ENCODE measurements around the gene RAPGEF2.
"Not testable (repeated sequence)": the region's sequence is repeated elsewhere in the genome, so short reads cannot be mapped to it uniquely, and the experiment has no call there.

The RAPGEF2 gene

GRCh38 chr4:159137176-159137575 lies 34.3 kb downstream of the RAPGEF2 start:
- DNase-seq, result no peak

DNA sequence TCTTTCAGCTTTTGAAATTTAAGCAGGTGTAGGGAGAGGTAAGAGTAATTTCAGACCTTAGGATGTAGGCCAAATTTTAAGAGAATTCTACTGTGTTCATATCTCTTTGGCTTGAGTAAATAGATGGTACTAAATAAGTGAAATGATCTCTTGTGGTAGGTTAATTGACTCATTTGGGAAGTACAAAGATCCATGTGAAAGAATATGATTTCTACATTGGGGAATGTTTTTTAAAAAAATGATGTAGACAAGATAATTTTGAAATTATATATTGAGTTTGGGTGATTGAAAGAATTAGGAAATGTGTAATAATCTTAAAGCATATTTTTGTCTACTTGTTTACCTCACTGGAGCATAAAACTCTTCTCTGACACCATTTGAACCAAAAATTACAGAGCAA lies 35.6 kb downstream of the RAPGEF2 start:
- DNase-seq, result peak; percentile 15

GRCh38 chr4:159141193-159141592 lies 38.3 kb downstream of the RAPGEF2 start:
- no peak for DNase-seq

DNA sequence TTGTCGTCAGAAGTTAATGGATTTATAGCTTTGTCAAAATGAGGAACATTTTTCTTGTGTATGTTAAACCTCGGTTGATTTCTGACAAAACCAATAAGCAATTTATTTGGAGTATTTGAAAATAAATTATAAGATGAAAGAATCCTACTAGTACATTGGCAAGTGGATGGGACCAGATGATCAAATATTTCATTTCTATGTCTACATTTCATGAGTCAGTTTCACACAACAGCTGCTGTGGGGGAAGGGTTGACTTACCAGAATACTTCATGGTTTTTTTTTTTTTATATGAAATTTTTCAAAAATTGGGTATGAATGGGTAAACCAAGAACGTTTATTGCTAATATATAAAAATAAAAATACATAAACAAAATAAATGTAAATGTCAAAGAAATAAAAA lies 39.4 kb downstream of the RAPGEF2 start:
- peak; percentile 37 for DNase-seq

DNA sequence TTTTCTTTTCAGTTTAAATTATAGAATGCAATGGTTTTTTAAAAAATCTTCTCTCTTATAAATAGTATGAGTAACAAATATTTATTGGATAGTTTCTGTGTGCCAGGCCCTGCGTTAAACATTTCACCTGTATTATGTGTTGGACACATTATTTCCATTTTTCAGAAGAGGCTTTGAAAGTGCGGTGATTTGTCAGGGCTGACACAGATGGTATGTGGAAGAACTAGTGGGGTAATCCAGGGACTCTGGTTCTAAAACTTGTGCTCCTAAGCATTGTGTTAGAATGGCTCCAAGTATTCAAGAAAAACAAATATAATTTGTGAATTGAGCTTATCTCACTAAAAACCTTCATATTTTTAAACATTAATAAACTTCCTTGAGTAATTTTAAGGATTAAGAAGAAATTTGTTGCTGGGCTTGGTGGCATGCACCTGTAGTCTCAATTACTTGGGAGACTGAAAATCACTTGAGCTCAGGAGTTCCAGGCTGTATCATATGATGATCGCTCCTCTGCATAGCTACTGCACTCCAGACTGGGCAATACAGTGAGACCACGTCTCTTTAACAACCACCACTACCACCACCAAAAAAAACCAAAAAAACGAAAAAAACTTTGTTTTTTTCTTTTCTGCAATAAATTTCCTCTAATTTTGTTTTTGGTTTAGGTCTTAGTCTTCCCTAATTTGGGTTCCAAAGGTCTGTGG lies 40.0 kb downstream of the RAPGEF2 start:
- no peak for DNase-seq

DNA sequence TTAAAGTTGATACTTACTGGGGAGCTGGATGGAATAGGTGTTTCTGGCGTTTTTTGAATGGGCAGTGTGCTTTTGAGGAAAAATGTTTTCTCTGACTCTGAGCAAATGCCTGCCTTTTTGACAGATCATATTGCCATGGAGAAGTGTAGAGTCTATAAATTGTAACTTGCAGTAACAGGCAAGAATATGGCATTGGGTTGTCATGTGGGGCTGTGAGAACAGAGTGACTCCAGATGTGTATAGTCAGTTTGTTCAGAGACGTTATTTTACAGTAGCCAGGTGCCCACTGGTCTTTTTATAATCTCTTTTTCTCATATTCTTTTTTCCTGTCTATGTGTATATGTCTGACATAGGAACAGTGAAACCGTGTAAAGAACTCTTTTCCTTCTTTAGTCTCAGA lies 40.8 kb downstream of the RAPGEF2 start:
- DNase-seq, result no peak

GRCh38 chr4:159144112-159144694 lies 41.3 kb downstream of the RAPGEF2 start:
- no peak for DNase-seq

GRCh38 chr4:159145318-159145991 lies 42.6 kb downstream of the RAPGEF2 start:
- no peak for DNase-seq

DNA sequence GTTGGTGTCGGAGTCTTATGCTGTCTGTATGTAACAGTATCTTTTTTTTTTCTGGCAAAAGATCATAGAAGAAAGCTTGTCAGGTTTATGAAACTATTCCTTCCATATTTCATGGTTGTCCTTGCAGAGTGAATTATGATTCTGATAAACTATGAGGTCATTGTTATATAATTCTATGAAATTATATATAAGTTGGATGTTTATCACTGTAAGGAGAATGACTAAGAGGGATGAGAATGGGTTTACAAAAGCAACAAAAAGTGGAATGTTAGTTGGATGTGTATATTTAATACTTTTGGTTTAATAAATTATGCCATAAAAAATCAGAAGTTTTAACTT lies 43.1 kb downstream of the RAPGEF2 start:
- no peak for DNase-seq

DNA sequence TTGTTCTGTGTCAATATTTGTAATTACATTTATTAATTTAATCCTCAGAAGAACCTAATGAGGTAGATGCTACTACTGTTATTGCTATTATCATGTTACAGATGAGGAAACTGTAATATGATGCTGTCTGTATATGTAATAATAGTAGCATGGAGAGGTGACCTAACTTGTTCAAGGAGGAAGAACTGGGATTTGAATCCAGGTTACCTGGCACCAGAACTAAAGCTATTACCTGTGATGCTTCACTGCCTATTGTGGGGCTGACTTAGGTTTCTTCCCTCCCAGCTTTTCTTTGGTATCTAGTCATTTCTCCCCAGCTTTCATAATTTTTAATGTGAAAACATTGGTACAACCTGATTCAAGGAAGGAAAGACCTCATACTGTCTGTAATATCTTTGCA lies 43.6 kb downstream of the RAPGEF2 start:
- DNase-seq, result no peak

- DNase-seq, result no peak
These were observed 45.6 kb downstream of the RAPGEF2 start for GRCh38 chr4:159148441-159148840.

DNA sequence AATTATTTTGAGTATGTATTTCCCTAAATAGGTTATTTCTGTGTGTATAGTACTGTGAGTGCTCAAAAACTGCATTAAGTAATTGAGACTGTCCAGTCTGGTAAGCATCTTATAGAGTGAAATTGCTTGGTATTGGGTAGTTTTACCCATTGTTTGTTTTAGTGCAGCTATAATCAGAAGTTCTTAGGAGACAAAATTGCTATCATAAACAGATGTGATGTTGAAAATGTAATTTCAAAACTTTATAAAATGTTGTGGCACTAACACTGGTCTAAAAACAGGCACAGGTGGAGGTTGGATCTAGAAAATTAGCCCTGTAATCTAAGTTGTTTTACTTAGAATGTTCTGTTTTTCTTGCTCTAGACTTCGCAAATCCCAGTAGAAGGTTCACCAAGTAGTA lies 46.8 kb downstream of the RAPGEF2 start:
- no peak for DNase-seq

GRCh38 chr4:159150396-159150795 lies 47.5 kb downstream of the RAPGEF2 start:
- DNase-seq, result no peak

- DNase-seq, result no peak
These were observed 48.0 kb downstream of the RAPGEF2 start for GRCh38 chr4:159150821-159151390.

DNA sequence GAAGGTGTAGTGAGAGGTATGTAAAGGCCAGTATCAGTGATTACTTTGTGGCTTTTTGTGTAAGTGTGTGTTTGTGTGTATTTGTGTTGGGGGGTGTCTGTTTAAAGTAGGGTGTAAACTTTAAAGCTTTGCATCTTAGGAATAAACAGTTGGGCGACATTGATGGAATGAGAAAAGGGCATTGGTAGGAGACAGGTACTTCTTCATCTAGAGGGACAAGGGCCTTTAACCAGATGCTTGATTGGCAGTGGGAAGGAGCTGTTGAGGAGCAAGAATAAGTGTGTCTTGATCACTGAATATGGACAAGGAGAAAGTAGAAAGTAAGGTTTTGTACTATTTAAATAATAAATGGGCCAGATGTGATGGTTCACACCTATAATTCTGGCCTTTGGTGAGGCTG lies 48.8 kb downstream of the RAPGEF2 start:
- DNase-seq, result no peak

- no peak for DNase-seq
These were observed 49.3 kb downstream of the RAPGEF2 start for GRCh38 chr4:159152181-159152580.

DNA sequence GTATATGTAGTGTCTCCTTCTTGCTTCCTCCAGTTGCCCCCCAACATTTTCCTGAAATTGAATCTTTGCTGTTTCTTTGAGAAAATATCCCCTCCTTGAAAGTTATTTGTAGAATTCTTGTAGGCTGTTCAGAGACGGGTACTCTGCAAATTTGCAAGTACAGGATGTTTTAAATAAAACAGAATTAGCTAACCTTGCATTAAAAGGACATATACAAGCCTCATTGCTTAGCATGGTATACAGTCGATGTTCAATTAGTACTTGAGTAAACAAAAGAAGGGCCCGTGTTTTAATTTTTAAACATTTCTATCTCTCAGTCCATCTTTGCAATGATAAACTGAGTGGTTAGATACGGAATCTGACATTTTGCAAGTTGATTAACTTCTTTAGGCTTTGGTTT lies 50.8 kb downstream of the RAPGEF2 start:
- DNase-seq, result no peak

DNA sequence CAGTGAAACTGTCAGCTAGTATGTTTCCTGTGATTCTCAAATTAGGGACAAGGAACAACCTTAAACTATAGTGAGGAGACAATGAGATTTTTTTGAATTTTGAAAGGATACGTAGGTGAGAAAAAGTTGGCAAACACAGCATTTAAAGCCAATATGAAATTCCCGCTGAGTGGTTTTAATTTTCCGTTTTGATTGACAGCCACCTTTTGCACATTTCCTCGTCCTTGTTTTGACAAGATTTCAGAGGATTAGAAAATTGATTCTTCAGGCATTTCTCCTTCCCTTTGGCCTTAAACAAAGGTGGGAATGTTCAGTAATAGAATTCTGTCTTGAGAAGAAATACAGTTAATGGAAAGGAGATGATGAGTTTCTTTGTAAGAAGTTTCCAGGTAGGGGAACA lies 52.2 kb downstream of the RAPGEF2 start:
- no peak for DNase-seq

- no peak for DNase-seq
These were observed 55.3 kb downstream of the RAPGEF2 start for GRCh38 chr4:159158083-159158617.

DNA sequence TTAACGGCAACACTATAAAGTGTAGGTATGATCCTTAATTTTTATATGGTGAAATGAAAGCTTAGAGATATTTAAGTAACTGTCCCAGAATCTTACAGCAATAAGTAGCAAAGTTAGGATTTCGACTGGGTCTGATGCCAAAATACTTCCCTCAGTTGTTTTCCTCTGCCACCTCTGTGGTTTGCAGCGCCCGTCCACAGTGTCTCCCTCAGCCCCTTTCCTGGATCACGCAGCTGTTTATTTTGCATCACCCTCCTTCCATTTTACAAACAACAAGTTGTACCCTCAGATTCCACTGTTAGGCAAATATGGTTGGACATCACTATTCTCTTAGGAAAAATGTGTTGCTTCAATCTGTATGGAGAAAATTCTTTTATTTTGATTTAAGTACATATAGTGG lies 56.1 kb downstream of the RAPGEF2 start:
- no peak for DNase-seq

- no peak for DNase-seq
These were observed 56.7 kb downstream of the RAPGEF2 start for GRCh38 chr4:159159611-159160010.

DNA sequence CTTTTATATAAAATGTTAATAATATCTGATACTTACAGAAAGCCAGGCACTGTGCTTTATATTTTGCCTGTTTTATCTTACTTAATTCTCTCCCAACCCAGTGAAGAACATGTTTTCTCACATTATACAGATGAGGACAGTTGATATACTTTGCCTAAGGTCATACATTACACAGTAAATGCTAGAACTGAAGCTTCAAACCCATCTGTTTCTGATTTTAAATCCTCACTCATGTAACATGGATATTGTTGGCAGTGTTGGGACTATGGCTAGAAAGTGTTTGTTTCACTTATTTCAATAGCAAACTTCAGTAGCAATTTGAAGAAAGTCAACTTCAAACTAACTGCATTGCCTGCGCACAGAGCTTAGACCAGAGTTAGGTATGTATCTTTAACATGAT lies 57.4 kb downstream of the RAPGEF2 start:
- no peak for DNase-seq

- DNase-seq, result not testable (repeated sequence)
These were observed 58.6 kb downstream of the RAPGEF2 start for GRCh38 chr4:159161436-159161835.

GRCh38 chr4:159162576-159162975 lies 59.7 kb downstream of the RAPGEF2 start:
- no peak for DNase-seq

Measured in suppressor macrophage treated with lipopolysaccharide for 4 hours (primary cell).